Activated T-cell treated with anti-CD3 and anti-CD28 coated beads, Interleukin-2, amount 50 U/mL, for 72 hours (primary cell): ENCODE measurements around the gene ATP8A1. TPM values are rescaled to one million over a fixed set of nuclear protein-coding genes. Genes with fewer than 3 reads are reported as not detected.

Experiments used
- ATAC-seq, 2 donors: fragments of 150-1000 bp; cut with Tn5 transposase; replicated peaks in 1 of 2; 2 replicates each; pipeline ENCODE4 v1.10.0; 2021; ENCODE audit warnings: moderate library complexity in 2 of 2, mild to moderate bottlenecking in 1 of 2
- DNase-seq, 2 donors: peaks; one replicate each; pipeline ENCODE4 v3.0.0; 2021 to 2022; ENCODE audit warnings: mixed read lengths in 1 of 2
- H3K27ac Mint-ChIP-seq: one replicate; pipeline ENCODE4 v1.8.0; 2022; ENCODE audit warnings: mild to moderate bottlenecking, moderate library complexity, mixed read lengths
- H3K27me3 Mint-ChIP-seq: one replicate; pipeline ENCODE4 v1.8.0; 2022; ENCODE audit warnings: low read depth, mixed read lengths
- H3K36me3 Mint-ChIP-seq, 2 donors: one replicate each; pipeline ENCODE4 v1.8.0; 2022; ENCODE audit warnings: mixed read lengths in 2 of 2, mild to moderate bottlenecking in 1 of 2; ENCODE audit not compliant: insufficient read depth in 2 of 2
- H3K4me1 Mint-ChIP-seq: one replicate; pipeline ENCODE4 v1.8.0; 2022; ENCODE audit warnings: low read depth, mixed read lengths
- H3K4me3 Mint-ChIP-seq, 2 donors: one replicate each; pipeline ENCODE4 v1.8.0; 2022; ENCODE audit warnings: mild to moderate bottlenecking in 2 of 2, mixed read lengths in 2 of 2, moderate library complexity in 2 of 2
- H3K9me3 Mint-ChIP-seq, 2 donors: one replicate each; pipeline ENCODE4 v1.8.0; 2022; ENCODE audit warnings: mixed read lengths in 2 of 2
- total RNA-seq, 2 donors: library from RNA; stranded (reverse); gene quantifications; one replicate each; pipeline ENCODE4 v1.2.3, GENCODE V29; 2022

ATP8A1 gene
- total RNA-seq, 2 donors from 2014 or later: 51.7 to 55.9 TPM

DNA sequence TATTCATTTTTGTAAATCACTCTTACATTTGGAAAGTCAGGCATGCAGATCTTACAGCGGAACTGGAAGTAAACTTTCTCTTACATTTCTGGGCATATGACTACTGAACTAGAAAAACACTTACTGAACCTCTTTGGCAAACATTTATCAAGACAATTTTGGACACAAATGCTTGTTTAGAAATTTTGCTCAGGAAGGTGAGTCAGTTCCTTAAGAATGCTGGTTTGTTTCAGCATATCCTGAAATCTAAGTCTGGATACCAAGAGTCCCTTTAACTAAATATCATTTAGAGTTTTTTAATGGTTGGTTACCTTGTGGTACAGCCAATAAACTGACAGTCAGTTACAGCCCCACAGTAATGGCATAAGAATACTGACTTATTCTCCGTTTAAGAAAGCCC, 244.7 kb downstream of the ATP8A1 start:
- no peaks in the 10 kb centered on the region for H3K4me1 Mint-ChIP-seq
- no peak for ATAC-seq
- H3K36me3 Mint-ChIP-seq: peaks cover 1 to 8% of the 10 kb centered on the region in 2 donors

DNA sequence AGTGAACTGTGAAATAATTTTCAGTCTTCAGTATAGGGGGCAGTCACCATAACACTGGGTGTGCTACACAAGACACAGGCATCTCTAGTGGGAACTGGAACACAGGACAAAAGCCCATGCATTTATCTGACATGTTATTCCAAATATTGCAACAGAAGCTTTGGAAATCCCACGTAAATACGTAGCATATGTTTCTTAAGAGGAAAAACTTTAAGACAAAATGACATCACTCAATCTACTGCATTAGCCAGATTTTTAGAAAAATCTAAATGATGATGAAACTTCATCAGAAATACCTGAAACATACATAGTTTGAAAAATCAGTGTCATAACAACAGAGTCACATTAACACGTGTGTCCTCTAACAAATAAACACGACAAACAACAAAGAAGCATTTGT, 245.1 kb downstream of the ATP8A1 start:
- Mint-ChIP-seq H3K4me3 (no peak overlapping the region), H3K9me3 (no peaks in the 10 kb centered on the region), H3K27me3 (no peaks in the 10 kb centered on the region), H3K27ac (no peak overlapping the region), H3K4me1 (no peaks in the 10 kb centered on the region), H3K36me3 (peaks cover 1 to 8% of the 10 kb centered on the region in 2 donors)
- DNase-seq (no peak), ATAC-seq (no peak)

More for the DNA sequence above, 244.7 kb downstream of the ATP8A1 start:
- no peak for DNase-seq
- no peak overlapping the region for H3K27ac Mint-ChIP-seq
- H3K27me3 Mint-ChIP-seq: no peaks in the 10 kb centered on the region
- no peak overlapping the region for H3K4me3 Mint-ChIP-seq
- no peaks in the 10 kb centered on the region for H3K9me3 Mint-ChIP-seq

DNA sequence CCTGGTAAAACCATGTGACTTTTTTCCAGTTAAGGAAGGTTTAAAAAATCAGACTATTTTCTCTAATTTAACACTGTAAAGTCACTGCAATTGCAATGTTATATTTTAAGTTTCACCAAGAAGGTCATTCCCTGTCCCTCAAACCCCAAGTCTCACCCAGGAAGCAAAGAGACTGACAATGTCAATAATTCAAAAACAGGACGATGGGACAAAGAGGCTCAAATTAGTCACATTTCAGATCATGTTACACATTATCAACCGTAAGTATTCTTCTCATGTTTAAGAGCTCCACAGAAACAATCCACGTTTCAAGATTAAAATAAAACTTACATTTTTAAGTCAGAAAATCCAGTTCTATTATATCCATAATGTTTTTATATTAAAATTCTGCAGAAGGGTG, 246.5 kb downstream of the ATP8A1 start:
- Mint-ChIP-seq H3K4me3 (no peak overlapping the region), H3K27me3 (no peaks in the 10 kb centered on the region), H3K36me3 (peaks cover 1 to 8% of the 10 kb centered on the region in 2 donors), H3K9me3 (no peaks in the 10 kb centered on the region), H3K4me1 (no peaks in the 10 kb centered on the region), H3K27ac (no peak overlapping the region)
- ATAC-seq (no peak), DNase-seq (no peak)

DNA sequence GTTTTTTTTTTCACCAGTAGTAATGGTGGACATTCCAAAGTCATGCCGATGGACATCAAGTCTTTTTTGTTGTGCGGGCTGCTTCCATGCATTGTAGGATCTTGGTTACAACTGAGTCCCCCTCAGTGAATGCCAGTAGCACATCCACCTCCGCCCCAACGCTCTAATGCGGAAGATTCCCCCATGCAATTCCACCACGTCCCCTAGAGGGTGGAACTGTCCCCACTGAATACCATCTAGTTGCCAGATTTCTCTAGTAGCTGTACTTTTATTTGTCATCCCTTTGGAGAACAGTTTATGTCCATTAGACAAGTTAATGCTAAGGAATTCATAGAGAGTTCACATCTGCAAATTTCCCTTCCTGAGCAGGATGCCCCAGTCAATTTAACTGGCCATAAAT, 252.9 kb downstream of the ATP8A1 start:
- no peak overlapping the region for H3K4me3 Mint-ChIP-seq
- peaks cover 46% of the 10 kb centered on the region for H3K27me3 Mint-ChIP-seq
- no peaks in the 10 kb centered on the region for H3K9me3 Mint-ChIP-seq
- H3K27ac Mint-ChIP-seq: no peak overlapping the region
- no peaks in the 10 kb centered on the region for H3K36me3 Mint-ChIP-seq
- peaks cover 4% of the 10 kb centered on the region for H3K4me1 Mint-ChIP-seq
- DNase-seq (no peak), ATAC-seq (no peak)

DNA sequence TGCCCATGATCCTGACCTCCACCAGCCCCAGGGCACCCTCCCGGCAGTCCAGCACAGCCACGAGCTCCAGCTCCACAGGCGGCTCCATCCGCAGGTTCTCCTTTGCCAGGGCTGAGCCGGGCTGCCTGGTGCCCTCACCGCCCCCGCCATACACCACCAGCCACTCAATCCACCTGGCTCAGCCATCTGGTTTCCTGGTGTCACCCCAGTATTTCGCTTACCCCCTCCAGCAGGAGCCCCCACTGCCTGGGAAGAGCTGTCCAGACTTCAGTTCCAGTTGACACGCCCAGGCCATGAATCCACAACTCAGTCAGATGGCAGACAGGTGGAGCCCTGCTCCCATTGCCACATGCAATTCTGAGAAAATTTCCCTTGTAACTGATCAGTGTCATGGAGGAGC, 255.7 kb downstream of the ATP8A1 start:
- Mint-ChIP-seq H3K4me3 (no peak overlapping the region), H3K27ac (no peak overlapping the region), H3K36me3 (no peaks in the 10 kb centered on the region), H3K4me1 (peaks cover 25% of the 10 kb centered on the region), H3K27me3 (peaks cover 66% of the 10 kb centered on the region), H3K9me3 (no peaks in the 10 kb centered on the region)
- ATAC-seq: no peak
- DNase-seq: no peak

DNA sequence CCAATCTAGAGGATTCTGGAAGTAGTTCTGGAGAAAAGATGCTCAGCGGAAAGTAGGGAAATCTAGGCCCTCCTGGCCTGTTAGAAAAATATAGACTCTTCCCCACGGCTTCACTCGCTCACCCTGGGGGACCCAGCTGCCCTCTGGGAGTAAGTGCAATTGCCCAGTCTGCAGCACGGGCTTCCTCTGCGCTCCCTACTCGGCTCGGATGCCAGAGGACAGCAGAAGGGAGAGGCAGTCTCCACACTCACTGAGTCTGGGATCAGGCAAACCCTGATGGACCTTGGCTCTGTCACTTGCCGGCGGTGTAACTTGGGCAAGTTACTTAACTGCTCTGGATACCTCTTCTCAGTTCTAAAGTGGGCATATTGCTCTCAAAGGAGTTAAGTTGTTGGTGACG, 257.5 kb downstream of the ATP8A1 start:
- no peaks in the 10 kb centered on the region for H3K36me3 Mint-ChIP-seq
- no peak for ATAC-seq
- H3K4me3 Mint-ChIP-seq: peak overlapping the region in 1 of 2 donors; percentile 84
- DNase-seq: no peak
- peaks cover 75% of the 10 kb centered on the region for H3K27me3 Mint-ChIP-seq
- no peak overlapping the region for H3K27ac Mint-ChIP-seq
- peaks cover 25% of the 10 kb centered on the region for H3K4me1 Mint-ChIP-seq
- no peaks in the 10 kb centered on the region for H3K9me3 Mint-ChIP-seq

DNA sequence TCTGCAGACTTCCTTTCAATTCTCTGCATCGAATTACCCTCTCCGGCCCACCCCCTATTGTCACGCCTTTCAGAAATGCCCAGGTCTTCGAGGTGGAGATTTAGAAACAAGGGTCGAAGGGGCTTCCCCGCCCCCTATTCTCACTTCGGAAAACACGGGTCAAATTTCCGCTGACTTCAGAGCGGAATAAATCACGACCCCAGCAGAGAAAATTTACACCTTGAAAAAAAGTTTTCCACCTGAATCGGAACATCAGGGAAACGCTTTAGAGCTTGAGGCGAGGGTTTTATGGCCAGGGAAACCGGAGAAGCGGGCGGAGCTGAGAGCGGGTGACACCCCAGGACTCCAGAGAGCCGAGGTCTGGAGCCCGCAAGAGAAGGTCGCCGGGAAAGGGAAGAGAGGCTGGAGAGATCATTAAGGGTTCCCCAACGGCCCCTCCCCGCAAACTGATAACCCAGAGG, 258.0 kb downstream of the ATP8A1 start:
- H3K4me1 Mint-ChIP-seq: peaks cover 25% of the 10 kb centered on the region

DNA sequence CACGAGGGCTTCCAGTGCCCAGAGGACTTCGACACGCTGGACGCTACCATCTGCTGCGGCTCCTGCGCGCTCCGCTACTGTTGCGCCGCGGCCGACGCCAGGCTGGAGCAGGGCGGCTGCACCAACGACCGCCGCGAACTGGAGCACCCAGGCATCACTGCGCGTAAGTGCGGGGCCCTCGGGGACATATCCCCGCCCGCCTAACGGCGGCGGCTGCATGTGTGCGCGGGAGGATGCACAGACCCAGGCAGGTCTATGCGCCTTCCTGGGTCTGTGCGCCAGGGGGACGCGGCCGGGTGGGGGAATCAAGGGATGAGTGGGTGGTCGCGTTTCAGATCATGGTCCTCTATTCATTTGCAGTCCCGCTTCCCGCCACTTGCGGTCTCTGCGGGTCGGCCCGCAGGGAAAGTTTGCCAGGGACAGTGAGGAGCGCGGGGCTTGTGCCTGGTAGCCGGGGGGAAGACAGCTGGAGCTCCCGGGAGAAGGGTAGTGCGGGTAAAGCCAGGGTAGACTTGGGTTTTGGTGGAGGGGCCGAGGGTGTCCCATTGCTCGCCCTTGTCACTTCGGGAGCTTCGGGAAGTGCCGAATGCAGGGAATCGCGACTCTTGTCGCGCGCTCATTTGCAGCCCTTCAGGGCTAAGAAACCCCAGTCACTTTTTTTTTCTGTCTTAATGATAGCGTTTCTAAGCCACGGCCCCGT, 258.6 kb downstream of the ATP8A1 start:
- peaks cover 25% of the 10 kb centered on the region for H3K4me1 Mint-ChIP-seq
- no peaks in the 10 kb centered on the region for H3K9me3 Mint-ChIP-seq
- H3K4me3 Mint-ChIP-seq: peak overlapping the region; percentile 81 to 84
- ATAC-seq (peak; percentile 64 to 65), DNase-seq (peak; percentile 29 to 44)
- H3K27me3 Mint-ChIP-seq: peaks cover 65% of the 10 kb centered on the region
- H3K36me3 Mint-ChIP-seq: no peaks in the 10 kb centered on the region
- no peak overlapping the region for H3K27ac Mint-ChIP-seq

More for the DNA sequence above, 258.0 kb downstream of the ATP8A1 start:
- H3K4me3 Mint-ChIP-seq: peak overlapping the region; percentile 81 to 84
- DNase-seq: no peak
- no peaks in the 10 kb centered on the region for H3K9me3 Mint-ChIP-seq
- H3K27ac Mint-ChIP-seq: no peak overlapping the region
- no peaks in the 10 kb centered on the region for H3K36me3 Mint-ChIP-seq
- peaks cover 71% of the 10 kb centered on the region for H3K27me3 Mint-ChIP-seq
- ATAC-seq: no peak

DNA sequence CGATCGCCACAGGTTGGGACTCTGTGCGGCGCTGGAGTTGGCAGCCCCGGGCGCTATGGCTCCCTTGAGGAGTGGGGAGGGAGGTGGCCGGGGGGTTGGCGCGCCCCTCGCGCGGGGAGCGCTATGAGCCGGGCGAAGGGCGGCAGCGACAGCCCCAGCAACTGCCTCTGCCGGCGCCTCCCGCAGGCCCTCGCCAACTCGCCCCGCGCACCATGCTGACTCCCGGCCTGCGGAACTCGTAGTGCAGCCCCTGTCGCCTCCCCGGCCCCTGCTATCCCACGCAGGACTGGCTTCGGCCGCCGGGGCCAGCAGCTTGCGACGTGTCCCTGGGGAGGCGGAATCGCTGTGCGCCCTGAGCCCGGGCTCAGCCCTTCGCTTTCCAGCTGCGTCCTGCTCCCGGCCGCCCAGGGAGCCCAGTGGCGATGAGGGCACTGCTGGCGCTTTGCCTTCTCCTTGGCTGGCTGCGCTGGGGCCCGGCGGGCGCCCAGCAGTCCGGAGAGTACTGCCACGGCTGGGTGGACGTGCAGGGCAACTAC, 259.2 kb downstream of the ATP8A1 start:
- ATAC-seq (peak; percentile 44 to 46), DNase-seq (peak; percentile 11 to 29)
- H3K9me3 Mint-ChIP-seq: no peaks in the 10 kb centered on the region
- peak overlapping the region; percentile 84 for H3K4me3 Mint-ChIP-seq
- H3K27me3 Mint-ChIP-seq: peaks cover 60% of the 10 kb centered on the region
- H3K36me3 Mint-ChIP-seq: no peaks in the 10 kb centered on the region
- no peak overlapping the region for H3K27ac Mint-ChIP-seq
- H3K4me1 Mint-ChIP-seq: peaks cover 25% of the 10 kb centered on the region

DNA sequence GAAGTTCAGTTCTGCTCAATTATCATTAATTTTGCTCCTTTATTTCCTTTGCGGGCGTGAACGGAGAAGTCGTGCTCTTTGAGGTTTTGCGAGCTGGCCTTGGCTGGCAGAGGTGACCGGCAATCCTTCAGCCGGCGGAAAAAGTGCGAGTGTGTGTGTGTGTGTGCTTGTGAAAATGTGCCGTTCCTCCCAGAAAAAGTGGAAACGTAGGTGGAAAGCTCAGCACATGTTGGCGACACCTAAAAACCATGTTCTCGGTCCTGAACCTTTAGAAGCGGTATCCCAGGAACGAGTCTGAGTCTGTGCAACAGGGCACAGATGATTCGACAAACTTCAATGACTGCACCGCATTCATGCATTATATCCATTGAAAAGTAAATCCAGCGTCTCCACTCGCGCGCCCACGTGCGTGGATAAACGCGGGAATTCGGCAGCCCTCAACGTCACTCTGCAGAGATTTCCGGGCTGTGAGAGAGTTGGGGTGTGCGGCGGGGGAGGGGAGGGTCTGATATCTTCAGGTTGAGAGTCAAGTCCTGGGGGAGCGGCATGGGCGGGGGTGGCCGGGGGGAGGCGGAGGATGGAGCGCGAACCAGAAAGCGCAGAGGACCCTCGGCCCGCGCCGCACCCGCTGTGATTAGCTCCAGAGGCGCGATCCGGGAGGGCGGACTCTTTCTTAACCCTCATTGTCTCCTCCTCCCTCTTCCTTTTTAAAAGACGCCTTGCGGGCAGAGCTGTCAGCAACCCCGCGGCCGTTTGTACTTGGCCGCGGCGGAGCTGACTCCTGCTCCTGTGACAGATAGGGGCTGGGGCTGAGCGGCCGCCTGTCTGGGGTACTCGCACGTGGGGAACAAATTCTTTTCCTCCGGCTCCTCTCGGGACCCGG, 259.9 kb downstream of the ATP8A1 start, which contains the start of gene SHISA3:
Gene SHISA3 (plus strand): TSS at position 737 of the 883 bp plus-strand sequence. CDS start 569 bp downstream, outside the sequence.
- H3K27me3 Mint-ChIP-seq: peaks cover 60% of the 10 kb centered on the region
- H3K9me3 Mint-ChIP-seq: no peaks in the 10 kb centered on the region
- ATAC-seq: peak; percentile 57 to 67
- peak within 1 kb of the TSS; percentile 84 for H3K4me3 Mint-ChIP-seq
- peaks cover 25% of the 10 kb centered on the region for H3K4me1 Mint-ChIP-seq
- H3K36me3 Mint-ChIP-seq: no peaks in the 10 kb centered on the region
- H3K27ac Mint-ChIP-seq: no peak within 1 kb of the TSS
- peak; percentile 20 to 43 for DNase-seq

DNA sequence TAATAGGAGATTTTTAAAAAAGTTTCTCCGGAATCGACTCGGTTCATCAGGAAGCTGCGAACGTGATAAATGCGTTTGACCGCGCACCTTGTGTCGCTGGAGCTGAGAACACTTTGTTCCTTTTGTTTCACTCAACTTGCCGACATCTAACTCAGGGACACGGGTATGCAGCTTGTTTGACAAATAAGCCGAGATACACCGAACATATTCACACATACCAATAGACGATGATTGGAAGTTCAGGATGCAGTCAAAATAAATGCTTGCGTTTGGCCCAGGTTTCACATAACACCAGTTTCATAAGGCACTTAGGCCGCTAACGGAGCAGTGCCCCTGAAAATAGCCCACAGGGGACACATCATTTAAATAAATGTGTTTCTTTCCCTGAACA, 260.5 kb downstream of the ATP8A1 start:
- no peak for ATAC-seq
- Mint-ChIP-seq H3K27ac (no peak overlapping the region), H3K4me3 (peak overlapping the region; percentile 84), H3K36me3 (no peaks in the 10 kb centered on the region), H3K9me3 (no peaks in the 10 kb centered on the region), H3K27me3 (peaks cover 57% of the 10 kb centered on the region), H3K4me1 (peaks cover 25% of the 10 kb centered on the region)
- no peak for DNase-seq

DNA sequence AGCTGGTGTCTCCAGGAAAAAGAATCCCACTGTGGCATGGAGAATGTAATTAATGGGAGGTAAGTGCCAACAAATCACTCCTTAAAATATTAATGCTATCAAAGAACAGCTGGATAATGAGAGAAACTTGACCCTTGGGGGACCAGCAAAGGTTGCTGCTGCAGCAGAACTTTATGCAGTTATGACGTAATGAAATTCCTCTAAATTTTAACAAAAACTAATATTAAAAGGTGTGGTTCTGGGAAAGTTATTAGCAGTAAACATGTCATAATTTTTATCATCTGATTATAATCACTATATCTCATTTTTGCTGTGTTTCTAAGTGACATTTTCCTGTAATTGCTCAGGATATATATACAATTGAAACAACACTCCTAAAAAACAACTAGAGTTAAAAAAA, 261.3 kb downstream of the ATP8A1 start:
- H3K36me3 Mint-ChIP-seq: no peaks in the 10 kb centered on the region

DNA sequence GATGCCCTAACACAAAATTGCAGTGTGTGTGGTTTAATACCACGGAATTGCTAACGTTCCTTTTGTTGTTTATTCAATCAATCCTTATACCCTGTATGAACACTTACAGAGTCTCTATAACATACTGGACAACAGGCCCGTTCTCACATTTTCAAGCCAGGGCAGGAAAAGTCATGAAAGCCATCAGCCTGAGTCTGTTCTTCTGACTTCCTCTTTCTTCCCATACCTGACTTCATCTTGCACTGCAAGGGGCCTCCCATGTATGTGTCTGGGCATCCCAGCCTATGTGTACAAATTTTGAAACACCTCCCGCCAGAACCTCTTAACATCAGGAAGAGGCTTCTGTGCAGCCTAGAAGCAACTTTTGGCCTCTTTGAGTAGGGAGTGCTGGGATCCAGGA, 264.5 kb downstream of the ATP8A1 start:
- no peaks in the 10 kb centered on the region for H3K9me3 Mint-ChIP-seq
- DNase-seq (no peak), ATAC-seq (no peak)
- H3K4me1 Mint-ChIP-seq: peaks cover 11% of the 10 kb centered on the region
- H3K4me3 Mint-ChIP-seq: no peak overlapping the region
- H3K36me3 Mint-ChIP-seq: no peaks in the 10 kb centered on the region
- H3K27me3 Mint-ChIP-seq: peaks cover 23% of the 10 kb centered on the region
- no peak overlapping the region for H3K27ac Mint-ChIP-seq

More for the DNA sequence above, 261.3 kb downstream of the ATP8A1 start:
- ATAC-seq (no peak), DNase-seq (no peak)
- H3K4me1 Mint-ChIP-seq: peaks cover 25% of the 10 kb centered on the region
- H3K27ac Mint-ChIP-seq: no peak overlapping the region
- no peak overlapping the region for H3K4me3 Mint-ChIP-seq
- H3K27me3 Mint-ChIP-seq: peaks cover 49% of the 10 kb centered on the region
- H3K9me3 Mint-ChIP-seq: no peaks in the 10 kb centered on the region
